Karpas-422 (cell line): ENCODE data around the gene LRBA. TPM values are rescaled to one million over a fixed set of nuclear protein-coding genes. Genes with fewer than 3 reads are reported as not detected.

Experiments
- DNase-seq: peaks from one replicate; pipeline ENCODE4 v3.0.0-alpha.2; 2015
- H2AFZ ChIP-seq: fragments of 200-600 bp; sonication (generic); 2 replicates; pipeline ENCODE4 v1.6.1; 2014; ENCODE audit warnings: antibody characterized with exemption, low read length, mixed read lengths
- H3K27ac ChIP-seq: fragments of 200-600 bp; sonication (generic); 2 replicates; pipeline ENCODE4 v1.5.1; 2014; ENCODE audit warnings: mild to moderate bottlenecking, low read length, moderate library complexity
- H3K27me3 ChIP-seq: fragments of 200-600 bp; sonication (generic); 2 replicates; pipeline ENCODE4 v1.6.1; 2014; ENCODE audit warnings: low read length, mixed read lengths
- H3K36me3 ChIP-seq: fragments of 200-600 bp; sonication (generic); 2 replicates; pipeline ENCODE4 v1.6.1; 2014; ENCODE audit warnings: low read length, mixed read lengths; ENCODE audit not compliant: insufficient read depth
- H3K4me1 ChIP-seq: fragments of 200-600 bp; sonication (generic); 2 replicates; pipeline ENCODE4 v1.6.1; 2014; ENCODE audit warnings: mild to moderate bottlenecking, low read length, mixed read lengths
- H3K4me2 ChIP-seq: fragments of 200-600 bp; sonication (generic); 2 replicates; pipeline ENCODE4 v1.6.1; 2014; ENCODE audit warnings: low read length, low read depth, mild to moderate bottlenecking; ENCODE audit not compliant: poor library complexity, severe bottlenecking
- H3K4me3 ChIP-seq: fragments of 200-600 bp; sonication (generic); 2 replicates; pipeline ENCODE4 v1.5.1; 2014; ENCODE audit warnings: mild to moderate bottlenecking, antibody characterized with exemption, low read length, mixed read lengths
- H3K79me2 ChIP-seq: fragments of 200-600 bp; sonication (generic); 2 replicates; pipeline ENCODE4 v1.6.1; 2014; ENCODE audit warnings: mild to moderate bottlenecking, low read length, mixed read lengths
- H3K9ac ChIP-seq: fragments of 200-600 bp; sonication (generic); 2 replicates; pipeline ENCODE4 v1.6.0; 2014; ENCODE audit warnings: low read length
- H3K9me2 ChIP-seq: fragments of 200-600 bp; sonication (generic), shearing (Covaris generic); replicated peaks from 2 replicates; pipeline ENCODE4 v1.6.0; 2014; ENCODE audit warnings: mild to moderate bottlenecking, low read length, moderate library complexity; ENCODE audit not compliant: insufficient read depth
- H3K9me3 ChIP-seq: fragments of 300-700, 200-600 bp; sonication (generic); 2 replicates; pipeline ENCODE4 v1.6.1; 2014; ENCODE audit warnings: low read length, mixed read lengths
- H4K20me1 ChIP-seq: fragments of 200-600 bp; sonication (generic); 2 replicates; pipeline ENCODE4 v1.6.1; 2014; ENCODE audit warnings: mild to moderate bottlenecking, antibody characterized with exemption, low read length, low read depth; ENCODE audit not compliant: insufficient read depth
- total RNA-seq: library from RNA; depleted of rRNA; stranded (reverse); fragments of >200 nt; shearing (Covaris generic); gene quantifications from 2 replicates; pipeline ENCODE4 v1.2.3, GENCODE V29; 2014; ENCODE audit warnings: low replicate concordance

The LRBA gene
- total RNA-seq, 1 experiment from 2014 or later: 131 TPM

GRCh38 chr4:150853882-150854281 is 161.2 kb downstream of the LRBA start:
- Histone ChIP-seq H3K36me3 (peaks cover 26% of the 10 kb centered on the region; the same call in 1 of the 2 replicates), H3K9me3 (no peaks in the 10 kb centered on the region), H3K9ac (no peak overlapping the region), H3K79me2 (peaks cover 18% of the 10 kb centered on the region), H3K4me1 (no peaks in the 10 kb centered on the region), H3K4me3 (no peak overlapping the region), H3K9me2 (no peaks in the 10 kb centered on the region), H2AFZ (no peak overlapping the region), H3K27ac (no peak overlapping the region), H4K20me1 (no peaks in the 10 kb centered on the region), H3K4me2 (no peak overlapping the region), H3K27me3 (no peaks in the 10 kb centered on the region)
- no peak for DNase-seq

GRCh38 chr4:150852216-150852615 is 162.9 kb downstream of the LRBA start:
- H3K79me2 ChIP-seq: peaks cover 18% of the 10 kb centered on the region
- no peaks in the 10 kb centered on the region for H4K20me1 ChIP-seq
- no peak overlapping the region for H2AFZ ChIP-seq
- peaks cover 32% of the 10 kb centered on the region; the same call in 1 of the 2 replicates for H3K36me3 ChIP-seq
- no peaks in the 10 kb centered on the region for H3K9me3 ChIP-seq
- H3K27me3 ChIP-seq: no peaks in the 10 kb centered on the region
- no peak overlapping the region for H3K4me3 ChIP-seq
- H3K9ac ChIP-seq: no peak overlapping the region
- H3K4me1 ChIP-seq: no peaks in the 10 kb centered on the region
- no peak for DNase-seq
- no peaks in the 10 kb centered on the region for H3K9me2 ChIP-seq
- no peak overlapping the region for H3K27ac ChIP-seq
- H3K4me2 ChIP-seq: no peak overlapping the region

- Histone ChIP-seq H3K4me3 (no peak overlapping the region), H3K79me2 (peaks cover 8% of the 10 kb centered on the region), H3K4me1 (no peaks in the 10 kb centered on the region), H3K27ac (no peak overlapping the region), H3K9me3 (no peaks in the 10 kb centered on the region), H3K9me2 (no peaks in the 10 kb centered on the region), H3K4me2 (no peak overlapping the region), H3K36me3 (peaks cover 42% of the 10 kb centered on the region), H2AFZ (no peak overlapping the region), H4K20me1 (no peaks in the 10 kb centered on the region), H3K9ac (no peak overlapping the region), H3K27me3 (no peaks in the 10 kb centered on the region)
- DNase-seq: no peak
These were observed 166.1 kb downstream of the LRBA start for GRCh38 chr4:150849016-150849415.

- peak overlapping the region; percentile 17; the same call in 1 of the 2 replicates for H3K4me3 ChIP-seq
- no peaks in the 10 kb centered on the region for H4K20me1 ChIP-seq
- H2AFZ ChIP-seq: peak overlapping the region; percentile 58; the same call in 1 of the 2 replicates
- H3K27ac ChIP-seq: peak overlapping the region; percentile 0; the same call in 1 of the 2 replicates
- H3K27me3 ChIP-seq: no peaks in the 10 kb centered on the region
- H3K9ac ChIP-seq: peak overlapping the region; percentile 11
- H3K36me3 ChIP-seq: peaks cover 10% of the 10 kb centered on the region
- H3K9me2 ChIP-seq: no peaks in the 10 kb centered on the region
- peak; percentile 66 for DNase-seq
- H3K4me2 ChIP-seq: peak overlapping the region; percentile 38
- peaks cover 16% of the 10 kb centered on the region for H3K4me1 ChIP-seq
- H3K79me2 ChIP-seq: peaks cover 25% of the 10 kb centered on the region
- no peaks in the 10 kb centered on the region for H3K9me3 ChIP-seq
These were observed 186.9 kb downstream of the LRBA start for GRCh38 chr4:150828159-150828558.

- Histone ChIP-seq H3K27ac (peak overlapping the region; percentile 0; the same call in 1 of the 2 replicates), H2AFZ (no peak overlapping the region), H3K27me3 (no peaks in the 10 kb centered on the region), H3K9me3 (no peaks in the 10 kb centered on the region), H3K36me3 (peaks cover 10% of the 10 kb centered on the region), H3K79me2 (peaks cover 29% of the 10 kb centered on the region), H3K4me2 (no peak overlapping the region), H4K20me1 (no peaks in the 10 kb centered on the region), H3K4me1 (peaks cover 16% of the 10 kb centered on the region), H3K9me2 (no peaks in the 10 kb centered on the region), H3K4me3 (no peak overlapping the region), H3K9ac (no peak overlapping the region)
- DNase-seq: no peak
These were observed 187.9 kb downstream of the LRBA start for GRCh38 chr4:150827226-150827625.

GRCh38 chr4:150826306-150826705 is 188.8 kb downstream of the LRBA start:
- Histone ChIP-seq H3K4me1 (peaks cover 19% of the 10 kb centered on the region), H3K36me3 (peaks cover 10% of the 10 kb centered on the region), H3K27ac (no peak overlapping the region), H3K4me3 (no peak overlapping the region), H3K79me2 (peaks cover 35% of the 10 kb centered on the region), H3K9me3 (no peaks in the 10 kb centered on the region), H3K4me2 (no peak overlapping the region), H3K27me3 (no peaks in the 10 kb centered on the region), H4K20me1 (no peaks in the 10 kb centered on the region), H3K9ac (no peak overlapping the region), H2AFZ (no peak overlapping the region), H3K9me2 (no peaks in the 10 kb centered on the region)
- no peak for DNase-seq

GRCh38 chr4:150822407-150822806 is 192.7 kb downstream of the LRBA start:
- DNase-seq: no peak
- Histone ChIP-seq H3K9me2 (no peaks in the 10 kb centered on the region), H3K4me1 (peaks cover 7% of the 10 kb centered on the region), H3K4me2 (no peak overlapping the region), H4K20me1 (no peaks in the 10 kb centered on the region), H3K79me2 (peaks cover 54% of the 10 kb centered on the region), H3K9ac (no peak overlapping the region), H3K36me3 (no peaks in the 10 kb centered on the region), H3K9me3 (no peaks in the 10 kb centered on the region), H2AFZ (no peak overlapping the region), H3K4me3 (no peak overlapping the region), H3K27ac (no peak overlapping the region), H3K27me3 (no peaks in the 10 kb centered on the region)

GRCh38 chr4:150821641-150822040 is 193.4 kb downstream of the LRBA start:
- no peak for DNase-seq
- Histone ChIP-seq H4K20me1 (no peaks in the 10 kb centered on the region), H3K9me2 (no peaks in the 10 kb centered on the region), H3K4me2 (no peak overlapping the region), H3K4me1 (peaks cover 3% of the 10 kb centered on the region; the same call in 1 of the 2 replicates), H3K27ac (no peak overlapping the region), H3K36me3 (peaks cover 4% of the 10 kb centered on the region; the same call in 1 of the 2 replicates), H3K9ac (no peak overlapping the region), H3K4me3 (no peak overlapping the region), H3K79me2 (peaks cover 54% of the 10 kb centered on the region), H3K9me3 (no peaks in the 10 kb centered on the region), H2AFZ (no peak overlapping the region), H3K27me3 (no peaks in the 10 kb centered on the region)
